H1 (cell line): ENCODE data around the gene CXCR1.

ENCODE experiments used
- CEBPB ChIP-seq: IDR thresholded peaks from 2 replicates; pipeline ENCODE4 v1.6.1; 2012; ENCODE audit warnings: low read depth, low read length
- CHD2 ChIP-seq: IDR thresholded peaks from 2 replicates; pipeline ENCODE4 v1.6.1; 2012; ENCODE audit warnings: low read length, improper control_type of control experiment
- GABPA ChIP-seq: IDR thresholded peaks from 2 replicates; pipeline ENCODE4 v1.6.1; 2011; ENCODE audit warnings: mild to moderate bottlenecking, low read length, moderate library complexity, borderline replicate concordance; ENCODE audit not compliant: insufficient read depth
- JUND ChIP-seq: IDR thresholded peaks from 2 replicates; pipeline ENCODE4 v1.6.1; 2011; ENCODE audit warnings: mild to moderate bottlenecking, improper control_type of control experiment, low read length
- NRF1 ChIP-seq: IDR thresholded peaks from 2 replicates; pipeline ENCODE4 v1.6.1; 2011; ENCODE audit warnings: mild to moderate bottlenecking, low read depth, low read length, improper control_type of control experiment
- POLR2AphosphoS5 ChIP-seq: IDR thresholded peaks from 2 replicates; pipeline ENCODE4 v1.6.1; 2011; ENCODE audit warnings: low read depth, low read length
- SUZ12 ChIP-seq: fragments of 200-600 bp; sonication (generic); IDR thresholded peaks from 2 replicates; pipeline ENCODE4 v1.6.1; 2012; ENCODE audit warnings: mild to moderate bottlenecking, inconsistent platforms, low read length, moderate library complexity, mixed read lengths
- TF ChIP-seq, protein P1 (sequence below), 3 experiments: IDR thresholded peaks; 1 replicate in 2 of 3; 2 replicates in 1 of 3; pipeline versions ENCODE4 v1.5.1 to v1.6.1; 2011; ENCODE audit warnings: low read length in 3 of 3, mild to moderate bottlenecking in 3 of 3, inconsistent platforms in 2 of 3, low read depth in 1 of 3, moderate library complexity in 1 of 3; ENCODE audit not compliant: insufficient read depth in 1 of 3; ENCODE audit errors: control extremely low read depth in 1 of 3
- TF ChIP-seq, protein P2 (sequence below): IDR thresholded peaks from 2 replicates; pipeline ENCODE4 v1.6.1; 2011; ENCODE audit warnings: low read depth, mild to moderate bottlenecking, low read length; ENCODE audit not compliant: insufficient read depth

DNA sequence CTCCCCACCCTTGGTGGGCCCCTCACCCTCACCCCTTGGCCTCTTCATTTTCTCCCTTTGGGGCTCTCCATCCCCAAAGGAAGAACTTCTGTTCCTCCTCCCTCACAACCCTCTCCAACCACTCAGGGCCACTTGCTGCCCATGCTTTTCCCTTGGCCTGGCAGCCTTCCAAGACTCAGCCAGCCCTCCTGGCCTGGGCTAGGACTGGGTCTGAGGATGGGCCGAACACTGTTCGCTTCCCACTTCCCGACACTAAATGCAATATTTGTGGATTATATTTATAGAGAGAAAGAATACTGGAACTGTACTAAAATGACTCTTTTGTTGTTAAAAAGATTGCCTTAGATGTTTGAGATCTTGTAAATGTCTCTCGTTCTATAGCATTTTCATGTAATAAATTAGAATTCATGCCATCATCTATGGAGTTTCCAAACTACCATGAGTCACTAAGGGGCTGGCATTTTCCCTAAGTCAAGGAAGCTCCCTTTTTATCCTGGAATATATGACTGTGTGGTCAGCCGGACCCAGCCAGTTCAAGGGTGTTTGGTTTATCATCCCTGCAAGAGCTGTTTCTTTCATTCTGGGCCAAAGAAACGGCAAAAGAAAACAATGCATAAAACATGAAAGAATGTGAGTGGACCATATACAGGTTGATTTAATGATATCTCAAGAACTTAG lies 37.2 kb downstream of the CXCR1 start:
- TF ChIP-seq, protein P1, sequence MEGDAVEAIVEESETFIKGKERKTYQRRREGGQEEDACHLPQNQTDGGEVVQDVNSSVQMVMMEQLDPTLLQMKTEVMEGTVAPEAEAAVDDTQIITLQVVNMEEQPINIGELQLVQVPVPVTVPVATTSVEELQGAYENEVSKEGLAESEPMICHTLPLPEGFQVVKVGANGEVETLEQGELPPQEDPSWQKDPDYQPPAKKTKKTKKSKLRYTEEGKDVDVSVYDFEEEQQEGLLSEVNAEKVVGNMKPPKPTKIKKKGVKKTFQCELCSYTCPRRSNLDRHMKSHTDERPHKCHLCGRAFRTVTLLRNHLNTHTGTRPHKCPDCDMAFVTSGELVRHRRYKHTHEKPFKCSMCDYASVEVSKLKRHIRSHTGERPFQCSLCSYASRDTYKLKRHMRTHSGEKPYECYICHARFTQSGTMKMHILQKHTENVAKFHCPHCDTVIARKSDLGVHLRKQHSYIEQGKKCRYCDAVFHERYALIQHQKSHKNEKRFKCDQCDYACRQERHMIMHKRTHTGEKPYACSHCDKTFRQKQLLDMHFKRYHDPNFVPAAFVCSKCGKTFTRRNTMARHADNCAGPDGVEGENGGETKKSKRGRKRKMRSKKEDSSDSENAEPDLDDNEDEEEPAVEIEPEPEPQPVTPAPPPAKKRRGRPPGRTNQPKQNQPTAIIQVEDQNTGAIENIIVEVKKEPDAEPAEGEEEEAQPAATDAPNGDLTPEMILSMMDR (IDR thresholded peaks at IDR 0.05; ENCODE audit: control extremely low read depth in 1 of 3, insufficient read depth in 1 of 3, low read depth in 1 of 3, low read length in 3 of 3) = no peak
- no peak for TF ChIP-seq NRF1
- no peak for TF ChIP-seq GABPA
- TF ChIP-seq POLR2AphosphoS5 = no peak
- TF ChIP-seq, protein P2, sequence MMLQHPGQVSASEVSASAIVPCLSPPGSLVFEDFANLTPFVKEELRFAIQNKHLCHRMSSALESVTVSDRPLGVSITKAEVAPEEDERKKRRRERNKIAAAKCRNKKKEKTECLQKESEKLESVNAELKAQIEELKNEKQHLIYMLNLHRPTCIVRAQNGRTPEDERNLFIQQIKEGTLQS = no peak
- no peak for TF ChIP-seq JUND
- no peak for TF ChIP-seq SUZ12
- no peak for TF ChIP-seq CHD2
- TF ChIP-seq CEBPB = no peak
